Neutrophil (primary cell): ENCODE measurements around the gene BEST3.

Source experiments
- H3K27ac ChIP-seq: fragments of 200-600 bp; sonication (generic); 2 replicates; pipeline ENCODE4 v1.5.1; 2016; ENCODE audit warnings: mild to moderate bottlenecking, moderate library complexity
- H3K27me3 ChIP-seq: fragments of 200-600 bp; sonication (generic); 2 replicates; pipeline ENCODE4 v1.6.0; 2016; ENCODE audit warnings: mild to moderate bottlenecking
- H3K36me3 ChIP-seq: fragments of 200-600 bp; sonication (generic); 2 replicates; pipeline ENCODE4 v1.5.1; 2017
- H3K4me1 ChIP-seq, 2 experiments: fragments of 200-600 bp in 1 of 2; sonication (generic) in 1 of 2; 1 replicate in 1 of 2; 2 replicates in 1 of 2; pipeline versions ENCODE4 v1.5.1 to v1.6.1; 2013 to 2016; ENCODE audit warnings: low read depth in 1 of 2, low read length in 1 of 2, mild to moderate bottlenecking in 1 of 2, moderate library complexity in 1 of 2; ENCODE audit not compliant: control insufficient read depth in 1 of 2, insufficient read depth in 1 of 2
- H3K4me3 ChIP-seq, 2 experiments: fragments of 200-600 bp in 1 of 2; sonication (generic) in 1 of 2; 1 replicate in 1 of 2; 2 replicates in 1 of 2; pipeline ENCODE4 v1.5.1; 2013 to 2016; ENCODE audit warnings: low read depth in 1 of 2, low read length in 1 of 2, mild to moderate bottlenecking in 1 of 2, moderate library complexity in 1 of 2
- H3K9me3 ChIP-seq: fragments of 200-600 bp; sonication (generic); 2 replicates; pipeline ENCODE4 v1.5.1; 2016
- TF ChIP-seq, protein P1 (sequence below): fragments of 200-600 bp; sonication (generic); IDR thresholded peaks from 2 replicates; pipeline ENCODE4 v1.5.1; 2016; ENCODE audit warnings: antibody characterized with exemption

The BEST3 gene

DNA sequence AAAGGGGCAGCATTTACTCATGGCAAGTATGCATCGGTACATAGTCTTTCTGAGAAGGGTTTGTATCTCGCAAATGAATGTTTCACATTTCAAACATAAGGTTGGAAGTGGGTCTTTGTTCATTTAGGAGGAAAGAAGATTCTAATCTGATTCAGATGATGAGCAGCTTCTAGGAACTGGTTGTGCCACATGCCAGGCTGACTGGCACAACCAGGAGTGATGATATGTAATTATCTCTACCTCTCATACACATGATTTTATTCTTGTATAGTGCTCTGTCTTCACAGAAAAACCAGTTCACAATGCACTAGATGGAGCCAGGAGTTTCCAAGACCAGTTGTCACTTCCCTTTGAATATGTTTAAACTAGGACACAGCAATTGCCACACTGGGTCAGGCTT, 13.7 kb upstream of the BEST3 start:
- Histone ChIP-seq H3K36me3 (no peaks in the 10 kb centered on the region), H3K4me3 (no peak overlapping the region), H3K27me3 (no peaks in the 10 kb centered on the region), H3K27ac (no peak overlapping the region), H3K9me3 (no peaks in the 10 kb centered on the region), H3K4me1 (no peaks in the 10 kb centered on the region)
- TF ChIP-seq, protein P1, sequence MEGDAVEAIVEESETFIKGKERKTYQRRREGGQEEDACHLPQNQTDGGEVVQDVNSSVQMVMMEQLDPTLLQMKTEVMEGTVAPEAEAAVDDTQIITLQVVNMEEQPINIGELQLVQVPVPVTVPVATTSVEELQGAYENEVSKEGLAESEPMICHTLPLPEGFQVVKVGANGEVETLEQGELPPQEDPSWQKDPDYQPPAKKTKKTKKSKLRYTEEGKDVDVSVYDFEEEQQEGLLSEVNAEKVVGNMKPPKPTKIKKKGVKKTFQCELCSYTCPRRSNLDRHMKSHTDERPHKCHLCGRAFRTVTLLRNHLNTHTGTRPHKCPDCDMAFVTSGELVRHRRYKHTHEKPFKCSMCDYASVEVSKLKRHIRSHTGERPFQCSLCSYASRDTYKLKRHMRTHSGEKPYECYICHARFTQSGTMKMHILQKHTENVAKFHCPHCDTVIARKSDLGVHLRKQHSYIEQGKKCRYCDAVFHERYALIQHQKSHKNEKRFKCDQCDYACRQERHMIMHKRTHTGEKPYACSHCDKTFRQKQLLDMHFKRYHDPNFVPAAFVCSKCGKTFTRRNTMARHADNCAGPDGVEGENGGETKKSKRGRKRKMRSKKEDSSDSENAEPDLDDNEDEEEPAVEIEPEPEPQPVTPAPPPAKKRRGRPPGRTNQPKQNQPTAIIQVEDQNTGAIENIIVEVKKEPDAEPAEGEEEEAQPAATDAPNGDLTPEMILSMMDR = no peak

DNA sequence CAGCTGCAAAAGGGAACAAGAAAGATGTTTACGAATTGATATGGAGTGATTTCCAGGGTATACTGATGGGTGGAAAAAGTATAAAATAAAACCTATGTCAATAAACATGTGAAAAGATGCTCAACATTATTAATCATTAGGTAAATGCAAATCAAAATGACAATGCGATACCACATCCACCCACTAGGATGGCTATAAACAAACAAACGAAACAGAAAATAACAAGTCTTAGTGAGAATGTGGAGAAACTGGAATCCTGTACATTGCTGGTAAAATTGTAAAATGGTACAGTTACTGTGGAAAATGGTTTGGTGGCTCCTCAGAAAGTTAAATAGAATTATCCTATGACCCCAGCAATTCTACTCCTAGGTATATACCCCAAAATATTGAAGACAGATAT, 9.5 kb upstream of the BEST3 start:
- no peaks in the 10 kb centered on the region for H3K4me1 ChIP-seq
- no peaks in the 10 kb centered on the region for H3K9me3 ChIP-seq
- no peaks in the 10 kb centered on the region for H3K36me3 ChIP-seq
- H3K27me3 ChIP-seq = no peaks in the 10 kb centered on the region
- no peak overlapping the region for H3K27ac ChIP-seq
- no peak overlapping the region for H3K4me3 ChIP-seq
- TF ChIP-seq, protein P1 = no peak

DNA sequence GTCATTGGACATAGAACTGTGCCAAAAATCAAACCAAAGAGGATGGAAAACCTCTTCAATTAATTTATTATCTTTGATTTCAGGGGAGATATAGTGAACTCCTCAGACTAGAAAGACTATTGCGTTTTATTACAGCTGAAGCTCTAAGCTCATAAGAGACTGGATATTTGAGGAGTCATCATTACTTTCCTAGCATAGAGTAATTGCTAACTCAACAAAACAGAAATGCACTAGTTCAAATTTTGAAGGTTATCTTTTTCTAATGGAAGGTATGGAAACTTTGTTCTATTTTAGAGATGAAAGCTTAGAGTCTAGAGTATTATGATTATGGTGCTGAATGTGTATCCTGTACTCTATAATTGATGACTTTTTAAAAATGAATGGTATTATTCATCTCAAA, 5.3 kb upstream of the BEST3 start:
- H3K9me3 ChIP-seq = no peaks in the 10 kb centered on the region
- H3K27ac ChIP-seq = no peak overlapping the region
- H3K36me3 ChIP-seq = no peaks in the 10 kb centered on the region
- no peaks in the 10 kb centered on the region for H3K27me3 ChIP-seq
- H3K4me3 ChIP-seq = no peak overlapping the region
- H3K4me1 ChIP-seq = no peaks in the 10 kb centered on the region
- TF ChIP-seq, protein P1 = no peak

DNA sequence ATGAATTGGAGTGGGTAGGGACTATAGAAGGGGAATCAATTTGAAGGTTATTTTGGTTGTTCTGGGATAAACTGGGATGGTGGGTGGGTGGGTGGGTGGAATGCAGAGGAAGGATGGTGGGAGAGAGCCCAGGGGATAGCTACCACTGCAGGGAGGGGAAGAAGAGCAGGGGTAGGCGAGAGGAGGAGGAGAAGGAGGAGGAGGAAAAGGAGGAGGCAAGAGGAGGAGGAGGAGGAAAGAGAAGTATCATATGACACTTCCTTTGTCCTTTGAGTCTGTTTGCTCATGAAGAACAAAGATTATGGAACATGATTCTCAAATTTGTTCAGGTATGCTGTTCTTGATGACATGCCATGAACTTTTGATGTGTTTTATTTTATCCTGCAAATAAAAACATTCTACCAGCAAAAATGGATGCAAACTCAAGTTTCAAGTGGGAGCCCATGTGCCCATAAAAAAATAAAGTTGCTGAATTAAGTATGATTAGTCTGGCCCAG, 4.1 kb upstream of the BEST3 start:
- no peaks in the 10 kb centered on the region for H3K36me3 ChIP-seq
- TF ChIP-seq, protein P1 = no peak

DNA sequence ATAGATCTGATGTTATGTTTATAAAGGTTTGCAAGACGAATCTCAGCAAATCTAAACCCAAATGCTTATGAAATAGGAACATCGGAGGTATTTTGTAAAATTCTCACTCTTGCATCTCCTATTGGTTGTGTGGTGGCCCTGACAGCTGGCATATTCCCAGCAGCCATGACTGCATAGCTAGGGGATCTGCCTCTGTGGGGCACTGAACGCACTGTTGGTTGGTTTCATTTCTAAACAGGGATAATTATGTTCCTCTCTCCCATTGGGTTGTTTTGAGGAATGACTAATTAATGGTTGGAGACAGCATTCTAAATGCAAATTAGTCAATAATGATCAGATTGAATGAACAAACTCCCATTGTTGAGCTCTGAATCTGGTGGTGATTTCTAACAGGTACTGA, 2.7 kb upstream of the BEST3 start:
- H3K36me3 ChIP-seq = no peaks in the 10 kb centered on the region
- H3K4me1 ChIP-seq = no peaks in the 10 kb centered on the region
- no peak overlapping the region for H3K27ac ChIP-seq
- H3K9me3 ChIP-seq = no peaks in the 10 kb centered on the region
- TF ChIP-seq, protein P1 = no peak
- no peaks in the 10 kb centered on the region for H3K27me3 ChIP-seq
- no peak overlapping the region for H3K4me3 ChIP-seq

More for the DNA sequence above, 4.1 kb upstream of the BEST3 start:
- Histone ChIP-seq H3K27me3 (no peaks in the 10 kb centered on the region), H3K4me3 (no peak overlapping the region), H3K27ac (no peak overlapping the region), H3K4me1 (no peaks in the 10 kb centered on the region), H3K9me3 (no peaks in the 10 kb centered on the region)

DNA sequence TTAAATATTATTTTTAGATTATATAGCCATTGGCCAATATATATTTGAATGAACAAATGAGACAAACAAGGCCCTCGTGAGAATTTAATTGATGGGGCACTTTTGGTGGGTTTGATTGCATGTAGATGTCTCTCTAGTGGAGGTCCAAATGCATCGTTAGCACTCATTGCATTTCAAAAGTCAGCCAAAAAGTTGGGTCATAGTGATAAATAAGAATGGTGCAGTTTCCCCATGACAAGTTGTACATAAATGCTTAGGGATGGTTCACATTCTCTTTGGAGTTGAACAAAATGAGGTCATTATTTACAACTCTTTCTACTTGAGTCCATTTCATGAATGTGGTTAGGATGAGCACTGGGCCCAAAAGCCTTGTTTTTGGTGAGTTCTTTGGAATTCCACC, 1.0 kb downstream of the BEST3 start:
- Histone ChIP-seq H3K4me3 (no peak overlapping the region), H3K27me3 (no peaks in the 10 kb centered on the region), H3K27ac (no peak overlapping the region), H3K4me1 (no peaks in the 10 kb centered on the region), H3K9me3 (no peaks in the 10 kb centered on the region), H3K36me3 (no peaks in the 10 kb centered on the region)
- TF ChIP-seq, protein P1 = no peak
